RWPE1 (cell line): ENCODE measurements around the gene UTP11.
A peak's percentile ranks its signal among the peaks of the same experiment; 100 is the strongest.

Experiments
- CTCF ChIA-PET: fragments of 350-600 bp; sonication (Branson Sonifier 250); formaldehyde crosslinking; extraction: SDS; loops from one replicate; lab custom pipeline; 2021; lab: Yijun Ruan, JAX
- POLR2A ChIA-PET: fragments of 400-600 bp; formaldehyde crosslinking; extraction: SDS; loops from one replicate; lab custom pipeline; 2020; ENCODE audit warnings: antibody characterized with exemption; ENCODE audit not compliant: low non-redundant PET; lab: Yijun Ruan, JAX
- DNase-seq: peaks from one replicate; pipeline ENCODE4 v3.0.0; 2012; ENCODE audit warnings: low spot score
- H3K27ac ChIP-seq: fragments of 450-650 bp; 2 replicates; pipeline ENCODE4 v1.5.1; 2017
- CTCF ChIP-seq: fragments of 450-650 bp; conservative IDR thresholded peaks from 2 replicates; pipeline ENCODE4 v1.5.1; 2017; ENCODE audit warnings: low read depth, mild to moderate bottlenecking

The UTP11 gene

GRCh38 chr1:38000529-38001455, 11.7 kb upstream of the UTP11 start:
- DNase-seq, result peak; percentile 55
- ChIA-PET CTCF (interaction anchor here (0.6 kb wide), 1 partner anchor 11 kb away, joined by 3 read pairs; the partner anchor contains the start of gene SF3A3), POLR2A (no interaction called here)
- no peak for TF ChIP-seq CTCF
- H3K27ac ChIP-seq, result peak overlapping the region; percentile 94

GRCh38 chr1:38003261-38004250, 9.0 kb upstream of the UTP11 start:
- peak overlapping the region; percentile 82 for H3K27ac ChIP-seq
- TF ChIP-seq CTCF, result no peak
- ChIA-PET POLR2A (no interaction called here), CTCF (no interaction called here)
- no peak for DNase-seq

- ChIA-PET CTCF (no interaction called here), POLR2A (no interaction called here)
- no peak for DNase-seq
- peak overlapping the region; percentile 82 for H3K27ac ChIP-seq
- no peak for TF ChIP-seq CTCF
Measured at GRCh38 chr1:38004284-38005108, 8.0 kb upstream of the UTP11 start.

GRCh38 chr1:38005195-38006007, 7.1 kb upstream of the UTP11 start, which contains the start of gene FHL3:
FHL3 (minus strand) TSS chr1:38005514; CDS start chr1:37999412, 6,102 bp downstream.
- peak within 1 kb of the TSS; percentile 82 for H3K27ac ChIP-seq
- DNase-seq, result no peak
- no peak for TF ChIP-seq CTCF
- POLR2A ChIA-PET, result no interaction called here
- CTCF ChIA-PET, result no interaction called here

- peak overlapping the region; percentile 82 for H3K27ac ChIP-seq
- TF ChIP-seq CTCF, result no peak
- POLR2A ChIA-PET, result no interaction called here
- DNase-seq, result no peak
- CTCF ChIA-PET, result no interaction called here
Measured at GRCh38 chr1:38006008-38006828, 6.3 kb upstream of the UTP11 start.
